Measurements from ENCODE around the gene SLC11A2. TPM values are rescaled to one million over a fixed set of nuclear protein-coding genes. Genes with fewer than 3 reads are reported as not detected.

Gene SLC11A2
- total and polyA plus RNA-seq, 2 of the 8 experiments (the other 6 are each of a cell fraction or from before 2014, with no cell fraction given), result 55.0 to 61.5 TPM

DNA sequence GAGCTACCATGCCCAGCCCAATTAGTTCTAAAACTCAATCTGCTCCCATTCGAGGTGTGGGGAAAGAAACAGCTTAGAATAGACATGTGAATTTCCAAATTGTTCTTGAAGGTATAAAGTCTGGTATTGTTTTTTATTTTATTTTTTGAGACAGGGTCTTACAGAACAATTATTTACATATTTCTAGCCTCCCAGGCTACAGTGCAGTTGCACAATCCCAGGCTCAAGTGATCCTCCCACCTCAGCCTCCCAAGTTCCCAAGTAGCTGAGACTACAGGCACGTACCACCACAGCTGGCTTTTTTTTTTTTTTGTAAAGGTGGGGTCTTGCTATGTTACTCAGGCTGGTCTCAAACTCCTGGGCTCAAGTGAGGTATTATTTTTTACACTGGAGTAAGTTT is 6.3 kb downstream of the SLC11A2 start:
- H2BK15ac ChIP-seq (ENCODE audit: low read length), result no peak overlapping the region
- DNase-seq (ENCODE audit: low read depth in 1 of 2, low spot score in 2 of 2), result no peak
- no peak overlapping the region for H2BK12ac ChIP-seq (ENCODE audit: low read depth, low read length)
- H3K4me2 ChIP-seq (ENCODE audit: insufficient read depth in 1 of 2, low read depth in 2 of 2, low read length in 2 of 2), result no peak overlapping the region
- H3K4me3 ChIP-seq (ENCODE audit: extremely low read depth in 1 of 4, insufficient read depth in 2 of 4, low read depth in 3 of 4, low read length in 4 of 4), result no peak overlapping the region
- H3K36me3 ChIP-seq (ENCODE audit: control insufficient read depth in 2 of 4, insufficient read depth in 4 of 4, low read length in 3 of 4), result no peaks in the 10 kb centered on the region
- H2AK5ac ChIP-seq (ENCODE audit: low read depth, low read length), result no peak overlapping the region
- peaks cover 4% of the 10 kb centered on the region; the same call in 1 of the 2 replicates for H3K79me1 ChIP-seq (ENCODE audit: low read depth, low read length)
- 90% methylated on average over 2 of the region's 2 CpGs; no CpG with 5 or more reads in 1 of the 2 experiments for WGBS, 2 experiments (ENCODE audit: extremely low coverage in 1 of 2, insufficient coverage in 1 of 2, insufficient read length in 1 of 2, insufficient replicate concordance in 2 of 2, low coverage in 1 of 2, low lambda C conversion rate in 2 of 2, missing lambda C conversion rate in 1 of 2)
- H3K4ac ChIP-seq (replicated peaks; ENCODE audit: insufficient read length, low read depth, low read length), result no peak overlapping the region
- H4K5ac ChIP-seq (ENCODE audit: insufficient read length, low read depth, low read length), result no peak overlapping the region
- H2BK5ac ChIP-seq (ENCODE audit: low read depth, low read length), result no peak overlapping the region
- peaks cover 15 to 87% of the 10 kb centered on the region in 2 experiments for H3K79me2 ChIP-seq (ENCODE audit: control insufficient read depth in 1 of 2, insufficient read depth in 2 of 2, low read length in 2 of 2)
- no peak overlapping the region for H3K23ac ChIP-seq (ENCODE audit: insufficient read length)
- no peak overlapping the region for H3K9ac ChIP-seq (replicated peaks in 1 of 4; ENCODE audit: extremely low read depth in 1 of 4, low read depth in 3 of 4, low read length in 3 of 4)
- CTCF ChIA-PET (ENCODE audit: partially characterized antibody), result interaction anchor here (0.7 to 1.6 kb wide), 3 partner anchors 16 to 256 kb away, joined by 3 to 4 read pairs (median 3); partner anchors contain the start of gene ATF1
- no peaks in the 10 kb centered on the region for H3K9me3 ChIP-seq (ENCODE audit: insufficient read depth in 2 of 2, low read depth in 1 of 2, low read length in 1 of 2)
- no peaks in the 10 kb centered on the region for H3K27me3 ChIP-seq (replicated peaks in 1 of 4; ENCODE audit: control insufficient read depth in 3 of 4, extremely low read depth in 1 of 4, insufficient read depth in 3 of 4, low read length in 3 of 4)
- H4K20me1 ChIP-seq (replicated peaks in 1 of 2; ENCODE audit: control insufficient read depth in 1 of 2, insufficient read depth in 2 of 2, low read length in 2 of 2), result no peaks in the 10 kb centered on the region
- H3K27ac ChIP-seq (ENCODE audit: low read depth, low read length), result no peak overlapping the region
- H2BK20ac ChIP-seq (ENCODE audit: low read length), result no peak overlapping the region
- no peak overlapping the region; the same call in 1 of the 2 replicates for H4K8ac ChIP-seq (ENCODE audit: extremely low read depth, insufficient read depth, low read length)
- peaks cover 2 to 5% (median 4%) of the 10 kb centered on the region in 4 experiments; a peak in 6 of 7 replicates for H3K4me1 ChIP-seq (replicated peaks in 1 of 4; ENCODE audit: control insufficient read depth in 3 of 4, insufficient read depth in 4 of 4, low read length in 3 of 4)
- H4K91ac ChIP-seq (replicated peaks; ENCODE audit: insufficient read length, low read length), result no peak overlapping the region
- H3K56ac ChIP-seq (replicated peaks; ENCODE audit: insufficient read length, low read depth, low read length), result no peak overlapping the region
- no peak overlapping the region for H2AFZ ChIP-seq (ENCODE audit: low read length)
- no peak overlapping the region for H2BK120ac ChIP-seq (replicated peaks; ENCODE audit: low read depth, low read length)
- H3K14ac ChIP-seq (ENCODE audit: insufficient read length), result no peak overlapping the region
- FAIRE-seq, result no peak
- POLR2A ChIA-PET (ENCODE audit: partially characterized antibody), result interaction anchor here (0.9 to 1.0 kb wide), 3 partner anchors 11 to 49 kb away, joined by 3 to 5 read pairs (median 4); no protein-coding TSS in a partner anchor
- H3K18ac ChIP-seq (ENCODE audit: extremely low read depth, low read length), result no peak overlapping the region
- peaks cover 1% of the 10 kb centered on the region; the same call in 1 of the 2 replicates for H3K23me2 ChIP-seq (ENCODE audit: low read depth, low read length)
- TF ChIP-seq YY1 (IDR thresholded peaks at IDR 0.05; ENCODE audit: low read depth, low read length) (no peak), SAP30 (IDR thresholded peaks at IDR 0.05; ENCODE audit: insufficient read depth, insufficient replicate concordance, low read length) (no peak), PHF8 (conservative IDR thresholded peaks at IDR 0.05; ENCODE audit: low read depth, low read length) (no peak), CEBPB (IDR thresholded peaks at IDR 0.05; ENCODE audit: low read depth, low read length) (no peak), JUN (IDR thresholded peaks at IDR 0.05; ENCODE audit: low read depth, low read length) (no peak), ZNF274 (IDR thresholded peaks at IDR 0.05; ENCODE audit: borderline replicate concordance, extremely low read depth, low read length) (no peak), CBX8 (IDR thresholded peaks at IDR 0.05; ENCODE audit: borderline replicate concordance, low read depth, low read length) (no peak), SP1 (IDR thresholded peaks at IDR 0.05; ENCODE audit: low read depth, low read length) (no peak), SUZ12 (IDR thresholded peaks at IDR 0.05; ENCODE audit: low read length) (no peak), KDM5A (IDR thresholded peaks at IDR 0.05; ENCODE audit: low read length) (no peak)
- TF ChIP-seq, protein P1, sequence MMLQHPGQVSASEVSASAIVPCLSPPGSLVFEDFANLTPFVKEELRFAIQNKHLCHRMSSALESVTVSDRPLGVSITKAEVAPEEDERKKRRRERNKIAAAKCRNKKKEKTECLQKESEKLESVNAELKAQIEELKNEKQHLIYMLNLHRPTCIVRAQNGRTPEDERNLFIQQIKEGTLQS (IDR thresholded peaks at IDR 0.05; ENCODE audit: insufficient read depth, low read depth, low read length), result no peak

Data from H1 (cell line).